HG02973 (cell line): ENCODE measurements around the gene PDE4B.
A peak's percentile ranks its signal among the peaks of the same experiment; 100 is the strongest.
"Not testable (repeated sequence)": the region's sequence is repeated elsewhere in the genome, so short reads cannot be mapped to it uniquely, and the experiment has no call there.

Source experiments
- ATAC-seq: cut with Tn5 transposase; IDR thresholded peaks from one replicate; pipeline ENCODE4 v1.9.1; 2021; ENCODE audit warnings: moderate library complexity; ENCODE audit not compliant: unreplicated experiment

Gene PDE4B

DNA sequence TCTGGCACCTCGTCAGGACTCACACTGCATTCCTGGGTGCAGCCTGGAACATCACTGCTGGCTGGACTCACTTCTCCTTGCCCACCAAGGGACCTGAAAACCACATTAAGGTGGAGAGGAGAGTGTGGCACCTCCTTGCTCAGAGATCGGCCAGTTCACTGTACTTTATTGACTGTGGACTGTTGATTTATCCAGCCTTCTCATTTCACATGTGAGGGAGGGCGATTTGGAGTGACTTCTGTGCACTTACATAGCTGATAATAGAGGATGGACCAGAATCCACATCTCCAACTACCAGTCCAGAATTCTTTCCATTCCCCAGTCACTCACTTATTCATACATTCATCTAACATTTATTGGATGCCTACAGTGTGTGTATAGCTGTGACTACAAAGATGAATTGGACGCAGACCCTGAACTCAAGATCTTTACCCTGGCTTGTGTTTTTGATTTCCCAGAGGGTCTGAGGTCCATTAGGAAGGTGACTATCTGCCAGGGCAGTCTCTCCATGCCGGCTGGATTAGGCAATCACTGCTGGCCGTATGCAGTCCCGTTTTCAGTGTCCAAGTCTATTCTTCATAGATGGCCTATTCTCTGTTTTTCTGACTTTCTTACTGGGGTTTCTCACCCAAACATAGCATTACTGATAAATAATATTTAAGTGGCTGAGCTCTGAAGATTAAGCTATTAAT lies 507.7 kb downstream of the PDE4B start:
- ATAC-seq: no peak

DNA sequence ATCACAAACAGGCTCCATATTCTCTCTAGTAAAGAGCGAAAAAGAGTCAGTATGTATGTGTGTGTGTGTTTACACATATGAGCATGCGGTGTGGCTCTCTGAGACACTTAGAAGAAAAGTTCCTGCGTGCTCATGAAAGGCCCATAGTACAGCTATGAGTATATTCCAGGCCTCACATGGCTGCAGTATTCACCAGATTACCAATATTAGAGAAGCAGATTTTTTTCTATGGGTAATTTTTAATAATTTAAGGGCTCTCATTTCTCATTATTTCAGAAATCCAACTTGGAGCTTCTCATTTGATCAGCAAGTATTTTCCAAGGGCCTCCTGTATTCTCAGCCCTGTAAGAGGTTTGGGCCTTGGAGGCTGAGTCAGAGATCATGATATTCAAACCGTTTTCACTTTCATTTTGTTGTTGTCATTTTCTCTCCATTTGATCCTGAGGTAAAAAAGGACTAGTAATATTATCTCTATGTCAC lies 508.3 kb downstream of the PDE4B start:
- ATAC-seq: peak; percentile 84

DNA sequence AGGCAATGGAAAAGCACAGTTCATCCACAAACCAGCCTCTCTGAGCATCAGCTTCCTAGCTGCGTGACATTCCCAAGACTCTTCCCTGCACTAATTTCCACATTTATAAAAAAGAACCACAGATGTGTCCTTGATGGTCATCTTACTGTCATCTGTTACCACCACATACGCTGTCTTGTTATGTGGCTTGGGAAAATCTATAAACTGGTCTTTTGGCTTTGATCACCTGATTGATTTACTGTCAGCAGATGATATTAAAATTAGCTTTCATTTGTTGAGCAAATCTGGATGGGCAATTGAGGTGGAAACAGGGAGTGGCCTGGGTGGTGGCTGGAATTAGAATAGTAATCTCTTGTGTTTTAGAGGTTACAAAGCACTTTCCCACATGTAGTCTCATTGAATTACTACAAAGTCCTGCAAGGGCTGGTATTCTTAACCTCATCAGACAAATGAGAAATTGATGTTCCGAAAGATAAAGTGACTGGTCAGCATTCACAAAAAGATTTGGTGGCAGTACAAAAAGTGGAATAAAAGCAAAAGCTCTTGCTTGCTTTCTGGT lies 509.6 kb downstream of the PDE4B start:
- ATAC-seq: no peak

DNA sequence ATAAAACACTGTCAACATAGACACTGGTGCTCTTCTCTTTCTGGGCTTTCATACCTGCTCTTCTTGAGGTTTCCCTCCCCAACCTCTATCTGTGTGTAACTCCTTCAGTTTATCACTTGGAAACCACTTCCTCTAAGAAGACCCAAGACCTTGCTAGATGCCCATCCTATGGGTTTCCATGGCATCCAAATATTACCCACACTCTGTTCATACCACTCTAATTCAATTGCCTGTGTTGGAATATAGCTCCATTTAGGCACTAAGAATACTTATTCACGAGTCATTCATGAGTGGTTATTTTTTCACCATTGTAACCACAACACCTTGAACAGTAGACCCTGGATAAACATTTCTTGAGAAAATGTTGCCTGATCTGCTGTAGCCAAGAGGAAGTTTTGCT lies 510.1 kb downstream of the PDE4B start:
- no peak for ATAC-seq

DNA sequence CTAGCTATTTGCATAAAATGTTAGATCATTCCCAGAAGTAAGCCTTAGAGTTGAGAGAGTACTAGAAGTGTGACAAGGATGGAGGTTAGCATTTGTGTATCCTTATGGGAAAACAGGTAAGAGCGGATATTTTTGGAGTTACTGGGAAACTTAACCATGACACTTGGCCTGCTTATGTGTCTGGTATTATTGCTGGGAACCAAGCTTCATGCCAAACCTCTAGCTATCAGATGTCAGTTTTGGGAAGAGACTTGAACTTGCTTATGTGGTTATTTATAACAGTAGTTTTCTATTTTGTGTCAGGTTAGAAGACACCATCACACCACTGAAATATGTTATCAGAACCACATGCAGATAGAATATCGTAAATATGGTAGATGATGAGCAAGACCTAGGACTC lies 511.0 kb downstream of the PDE4B start:
- no peak for ATAC-seq

DNA sequence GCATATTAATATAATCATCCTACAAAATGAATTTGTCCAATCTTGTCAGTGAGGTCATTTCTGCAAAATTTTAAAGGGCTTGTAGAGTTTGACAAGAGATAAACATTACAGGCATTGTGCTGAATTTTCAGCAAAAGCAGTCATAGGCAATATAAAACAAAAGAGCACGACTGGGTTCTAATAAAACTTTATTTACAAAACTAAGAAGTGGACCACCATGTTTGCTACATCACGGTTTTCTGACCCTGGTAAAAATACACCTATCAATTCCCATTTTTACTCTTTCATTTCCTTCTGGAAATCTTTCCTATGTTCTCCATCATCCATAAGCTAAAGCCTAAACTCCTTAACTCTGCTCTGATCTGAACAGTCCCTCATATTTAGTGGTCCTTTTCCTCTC lies 511.4 kb downstream of the PDE4B start:
- no peak for ATAC-seq

DNA sequence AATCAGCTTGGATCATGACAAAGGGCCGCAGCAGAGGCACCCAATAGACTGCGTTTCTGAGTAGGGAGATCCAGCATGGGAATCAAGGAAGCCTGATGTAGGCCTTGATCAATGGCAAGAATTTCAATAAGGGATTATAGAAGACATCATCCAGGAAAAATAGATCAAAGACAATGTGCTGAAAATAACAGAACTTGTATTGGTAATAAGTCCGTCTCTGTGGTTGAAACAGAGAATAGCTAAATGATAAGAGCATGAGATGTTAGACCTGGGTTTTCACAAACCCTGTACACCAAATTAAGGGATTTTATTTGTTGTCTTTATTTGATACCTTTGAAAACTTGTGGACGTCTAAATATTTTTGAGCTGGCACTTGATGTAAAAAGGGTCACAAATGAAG lies 513.2 kb downstream of the PDE4B start:
- no peak for ATAC-seq

DNA sequence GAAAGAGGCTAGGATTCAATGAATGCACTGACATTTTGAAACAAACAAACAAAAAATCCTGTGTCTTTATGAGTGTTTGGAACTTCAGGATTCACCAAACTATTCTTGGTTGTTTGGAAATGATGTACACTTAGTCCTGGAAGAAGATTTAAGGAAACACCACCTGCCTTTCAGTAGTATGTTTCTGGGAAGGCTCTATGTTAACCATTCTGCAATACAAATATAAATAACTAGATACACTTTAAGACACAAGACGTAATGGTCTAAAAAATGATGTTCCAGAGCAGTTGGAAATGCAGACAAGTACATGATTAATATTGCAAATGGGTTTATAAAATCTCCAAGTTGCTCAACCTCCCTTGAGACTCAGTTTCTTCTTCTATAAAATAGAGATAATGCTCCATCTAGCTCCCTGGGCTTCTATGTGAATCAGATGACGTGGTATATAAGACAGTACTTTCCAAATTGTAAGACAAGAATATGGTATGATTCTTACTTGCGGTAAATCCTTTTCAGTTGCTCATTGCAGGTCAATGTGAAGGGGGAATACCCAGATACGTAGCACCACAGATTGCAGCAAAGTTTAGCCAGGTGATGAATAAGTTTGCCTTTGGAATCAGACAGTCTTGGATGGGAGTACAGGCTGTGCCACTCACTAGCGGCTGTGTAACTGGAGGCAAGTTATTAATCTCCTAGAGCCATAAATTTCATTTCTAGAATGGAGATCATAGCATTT lies 516.5 kb downstream of the PDE4B start:
- ATAC-seq: no peak

DNA sequence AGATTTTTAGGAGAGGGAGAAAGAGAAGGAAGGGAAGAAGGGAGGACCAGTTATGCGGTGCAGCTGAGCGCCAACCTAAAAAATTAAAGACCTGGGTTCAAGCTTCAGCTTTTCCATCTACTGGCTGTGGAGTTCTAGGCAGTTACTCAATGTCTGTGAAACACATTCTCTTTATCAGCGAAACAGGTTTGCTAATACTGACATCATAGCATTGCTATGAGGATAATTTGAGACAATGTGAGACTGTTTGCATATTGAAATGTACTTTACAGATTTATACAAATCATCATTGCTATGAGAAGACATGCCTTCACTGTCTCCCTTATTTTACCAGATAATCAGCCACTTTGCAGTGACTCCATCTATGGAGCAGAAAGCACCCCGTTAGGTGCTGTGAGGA lies 518.4 kb downstream of the PDE4B start:
- no peak for ATAC-seq

DNA sequence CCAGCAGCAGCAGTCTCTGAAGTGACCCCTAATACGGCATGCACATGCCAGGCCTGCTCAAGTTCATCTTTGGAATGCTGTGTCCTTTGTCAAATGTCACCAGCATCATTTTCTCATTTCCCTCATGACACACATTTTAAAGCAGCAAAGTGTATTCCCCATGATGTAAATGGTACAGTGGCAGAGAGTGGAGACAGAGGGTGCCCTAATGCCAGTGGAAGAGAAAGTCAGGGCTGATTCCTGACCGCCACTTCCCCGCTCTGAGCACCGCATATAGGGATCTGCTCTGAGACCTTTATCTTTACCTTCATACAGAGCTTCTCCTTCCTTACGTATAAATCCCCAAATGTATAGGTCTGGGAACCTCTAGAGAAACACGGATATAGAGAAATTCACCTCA lies 518.9 kb downstream of the PDE4B start:
- no peak for ATAC-seq

DNA sequence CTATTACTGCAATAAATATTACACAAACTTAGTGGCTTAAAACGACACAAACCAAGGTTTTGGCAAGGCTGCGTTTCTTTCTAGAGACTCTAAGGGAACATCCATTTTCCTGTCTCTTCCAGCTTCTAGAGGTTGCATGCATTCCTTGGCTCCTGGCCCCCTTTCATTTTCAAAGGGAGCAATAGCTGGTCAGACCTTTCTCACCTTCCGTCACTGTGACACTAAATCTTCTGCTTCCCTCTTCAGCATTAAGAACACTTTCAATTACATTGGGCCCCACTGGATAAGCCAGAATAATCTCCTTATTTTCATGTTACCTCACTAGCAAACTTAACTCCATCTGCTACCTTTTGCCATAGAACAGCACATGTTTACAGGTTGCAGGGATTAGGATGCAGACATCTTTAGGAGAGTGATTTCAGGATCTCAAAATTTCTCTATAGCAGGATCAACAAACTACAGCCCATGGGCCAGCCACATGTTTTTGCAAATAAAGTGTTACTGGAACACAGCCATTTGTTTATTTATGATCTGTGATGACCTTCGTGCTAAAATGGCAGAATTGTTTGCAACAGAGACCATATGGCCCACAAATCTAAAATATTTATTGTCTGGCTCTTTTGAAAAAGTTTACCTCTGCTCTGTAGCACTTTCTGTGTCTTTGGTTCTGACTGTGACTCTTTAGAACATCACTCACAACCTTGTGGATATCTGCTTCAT lies 519.7 kb downstream of the PDE4B start:
- ATAC-seq: no peak

DNA sequence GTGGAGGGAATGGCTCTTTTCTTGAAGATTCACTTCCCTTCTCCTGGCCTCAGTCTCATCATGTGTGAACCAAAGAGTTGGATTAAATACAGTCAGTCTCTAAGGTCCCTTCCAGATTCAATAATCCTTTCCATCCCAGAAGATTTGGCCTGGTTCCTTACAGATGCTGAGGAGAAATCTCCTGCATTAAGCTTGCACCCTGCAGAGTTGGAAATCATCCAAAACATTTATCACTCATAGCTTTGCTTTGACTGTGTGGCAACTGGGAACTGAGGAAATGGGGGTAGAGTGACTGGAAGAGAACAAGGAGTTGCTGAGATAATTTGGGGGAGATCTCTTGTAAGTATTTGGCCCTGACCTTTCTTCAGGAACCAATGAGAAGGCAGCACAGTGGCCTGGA lies 520.7 kb downstream of the PDE4B start:
- ATAC-seq: no peak

DNA sequence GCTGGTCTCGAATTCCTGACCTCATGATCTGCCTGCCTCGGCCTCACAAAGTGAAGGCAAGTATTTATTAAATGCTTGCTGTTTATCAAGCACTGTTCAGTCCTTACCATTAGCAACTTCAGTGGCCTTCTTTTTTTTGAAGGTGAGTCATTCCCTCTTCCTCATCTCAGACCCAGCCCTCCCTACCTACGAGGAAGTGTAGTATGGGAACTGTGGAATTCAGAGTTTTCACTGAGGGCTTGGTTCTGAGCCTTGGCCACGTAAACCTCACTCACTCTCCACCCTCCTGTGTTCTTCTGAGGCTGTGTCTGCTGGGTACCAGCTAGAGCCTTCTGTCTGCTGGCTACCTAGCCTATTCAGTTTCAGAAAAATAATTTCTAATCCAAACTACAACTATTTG lies 523.0 kb downstream of the PDE4B start:
- no peak for ATAC-seq

DNA sequence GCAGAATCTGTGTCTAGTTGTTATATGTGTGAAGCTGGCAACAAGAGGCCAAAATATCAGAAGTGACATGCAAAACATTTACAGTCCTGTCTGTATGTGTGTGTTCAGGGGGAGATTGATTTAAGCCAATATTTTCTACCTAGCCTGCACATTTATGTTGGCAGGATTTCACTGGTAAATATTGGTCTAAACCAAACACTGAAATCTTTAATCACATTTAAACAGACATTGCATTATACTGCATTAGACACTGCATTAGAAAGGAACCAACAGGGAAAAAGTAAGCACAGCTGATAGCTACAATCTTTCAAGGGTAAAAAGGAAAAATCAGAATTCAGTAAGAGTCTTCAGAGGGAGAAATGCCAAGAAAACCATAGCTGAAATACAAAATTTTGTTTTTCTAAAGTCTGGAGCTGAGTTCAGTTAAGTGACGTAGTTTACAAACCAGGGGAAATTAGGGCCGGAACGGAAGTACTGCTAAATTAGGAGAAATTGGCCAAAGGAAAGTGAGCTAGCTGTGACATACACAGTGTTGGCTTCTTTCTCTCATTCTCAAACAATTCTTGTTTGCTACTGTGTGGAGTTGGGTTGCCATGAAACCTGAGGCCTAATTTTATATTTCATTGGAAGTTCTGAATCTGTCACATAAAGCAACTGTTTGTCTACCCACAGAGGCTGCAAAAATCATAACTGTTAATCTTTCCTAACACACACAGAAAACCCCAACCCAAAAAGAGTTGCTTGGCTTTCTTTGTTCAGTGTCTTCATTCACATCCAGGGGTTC lies 524.0 kb downstream of the PDE4B start:
- no peak for ATAC-seq

DNA sequence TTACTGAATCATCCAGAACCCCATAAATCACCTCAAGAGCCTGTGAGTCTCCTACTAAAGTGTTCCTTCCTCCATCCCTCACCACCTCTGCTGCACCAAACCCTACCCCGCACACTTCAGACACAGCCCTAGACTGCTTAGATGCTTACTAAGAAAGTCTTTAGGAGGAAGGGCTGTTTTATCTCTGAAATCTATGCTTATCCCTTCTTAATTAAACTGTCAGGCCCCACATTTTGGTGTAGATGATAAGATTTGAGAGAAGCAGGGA lies 524.5 kb downstream of the PDE4B start:
- ATAC-seq: no peak

DNA sequence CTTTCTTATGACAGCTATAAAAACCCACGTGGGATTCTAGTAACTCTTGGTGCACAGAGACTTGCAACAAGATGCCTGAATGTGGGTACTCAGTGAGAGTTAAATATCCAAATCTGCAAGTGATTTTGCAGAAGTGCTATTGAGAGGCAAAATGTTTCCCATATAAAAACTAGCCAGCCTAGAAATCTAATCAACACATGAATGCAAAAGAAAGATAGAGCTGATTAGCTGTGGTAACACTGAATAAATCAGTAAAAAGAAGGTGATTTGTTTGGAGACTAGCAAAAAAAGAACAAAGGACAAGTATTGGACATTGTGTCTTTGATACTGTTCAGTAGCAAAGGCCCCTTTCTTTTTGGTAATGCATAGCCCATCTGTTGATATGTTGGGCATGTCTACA lies 527.5 kb downstream of the PDE4B start:
- ATAC-seq: no peak

DNA sequence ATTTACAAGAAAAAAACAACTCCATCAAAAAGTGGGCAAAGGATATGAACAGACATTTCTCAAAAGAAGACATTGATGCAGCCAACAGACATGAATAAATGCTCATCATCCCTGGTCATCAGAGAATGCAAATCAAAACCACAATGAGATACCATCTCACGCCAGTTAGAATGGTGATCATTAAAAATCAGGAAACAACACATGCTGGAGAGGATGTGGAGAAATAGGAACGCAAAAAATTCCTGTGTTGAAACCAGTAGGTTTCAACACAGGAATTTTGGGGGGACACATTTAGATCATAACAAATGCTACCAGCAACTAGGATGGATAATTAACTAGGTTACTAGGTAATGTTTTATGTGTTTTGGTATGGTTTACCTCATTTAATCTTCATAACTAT lies 529.8 kb downstream of the PDE4B start:
- not testable (repeated sequence) for ATAC-seq

DNA sequence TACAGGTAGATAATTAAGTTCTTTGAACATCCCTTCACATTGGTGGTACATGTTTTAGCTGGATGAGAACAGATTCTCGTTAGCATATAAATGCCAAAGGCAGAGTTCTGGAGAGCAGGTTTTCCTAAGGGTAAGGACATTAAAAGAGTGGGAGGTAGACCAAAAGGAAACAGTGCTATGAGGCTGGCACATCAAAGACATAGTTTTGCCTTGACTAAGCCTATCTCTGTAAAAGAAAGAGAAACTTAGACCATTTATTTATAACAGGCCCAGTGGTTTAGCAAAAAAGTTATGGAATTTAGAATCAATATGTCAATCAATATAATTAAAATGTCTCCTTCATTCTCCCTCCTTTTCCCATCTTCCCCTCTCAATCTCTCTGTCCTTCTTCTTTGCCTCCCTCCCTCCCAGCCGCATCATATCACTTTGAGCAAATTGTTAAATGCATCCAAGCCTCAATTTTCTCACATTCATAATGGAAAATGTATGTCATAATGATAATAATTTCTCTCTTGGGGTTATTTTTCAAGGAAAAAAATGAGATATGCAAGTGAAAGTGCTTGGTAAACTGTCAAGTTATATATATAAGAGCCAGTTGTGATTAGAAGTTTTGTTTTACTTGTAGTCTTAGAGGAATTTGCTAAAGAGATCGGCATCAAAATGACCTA lies 531.4 kb downstream of the PDE4B start:
- ATAC-seq: no peak

DNA sequence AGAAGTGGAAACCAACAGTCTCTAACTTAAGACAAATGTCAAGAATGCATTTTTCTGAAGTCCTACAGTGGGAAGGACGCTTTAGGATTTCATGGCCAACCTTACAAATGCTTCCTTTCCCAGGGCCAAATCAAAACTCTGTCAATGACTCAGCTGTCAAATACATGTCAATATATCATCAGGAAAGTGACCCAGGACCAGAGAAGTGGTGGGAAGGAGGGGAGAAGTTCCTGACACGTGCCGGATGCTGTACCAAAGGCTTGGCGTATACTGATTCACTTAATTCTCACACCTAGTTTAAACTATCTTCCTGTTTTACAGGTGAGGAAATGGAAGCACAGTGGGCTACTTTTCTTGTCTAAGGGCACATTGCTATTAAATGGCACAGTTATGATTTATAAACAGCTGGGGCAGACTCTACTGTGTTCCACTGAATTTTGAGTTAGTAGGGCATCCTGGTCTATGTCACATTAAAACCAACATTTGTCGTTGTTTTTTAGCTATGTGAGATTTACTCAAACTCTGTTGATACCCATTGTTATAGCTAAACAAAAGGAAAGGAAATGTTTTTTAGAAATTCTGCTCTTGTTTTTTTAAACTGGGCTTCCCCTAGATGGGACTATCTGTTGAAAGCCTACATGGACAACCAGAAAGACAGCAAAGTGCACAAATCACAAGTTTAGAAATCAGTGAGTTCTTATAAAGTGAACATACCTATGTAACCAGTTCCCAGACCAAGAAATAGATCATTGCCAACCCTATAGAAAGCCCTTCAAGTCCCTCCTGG lies 533.1 kb downstream of the PDE4B start:
- no peak for ATAC-seq

DNA sequence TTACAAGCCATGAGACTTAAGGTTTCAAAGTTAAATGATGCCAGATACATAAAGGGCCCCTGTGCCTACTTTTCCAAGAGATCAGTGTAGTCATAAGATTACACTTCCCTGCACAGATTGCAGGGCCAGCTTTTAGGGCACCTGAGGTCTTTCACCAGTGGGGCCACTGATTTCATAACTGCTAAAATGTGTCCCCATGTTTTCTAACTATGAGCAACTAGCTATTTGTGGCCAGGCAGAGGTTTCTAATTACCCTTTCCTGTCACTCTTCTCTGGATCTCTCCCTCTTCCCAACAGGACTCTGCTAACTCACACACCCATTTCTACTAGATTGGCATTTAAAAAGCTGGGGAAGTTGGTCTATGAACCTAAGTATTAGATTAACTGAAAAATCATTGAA lies 534.2 kb downstream of the PDE4B start:
- no peak for ATAC-seq
